Measurements from ENCODE around the gene TNFSF15.

The TNFSF15 gene

DNA sequence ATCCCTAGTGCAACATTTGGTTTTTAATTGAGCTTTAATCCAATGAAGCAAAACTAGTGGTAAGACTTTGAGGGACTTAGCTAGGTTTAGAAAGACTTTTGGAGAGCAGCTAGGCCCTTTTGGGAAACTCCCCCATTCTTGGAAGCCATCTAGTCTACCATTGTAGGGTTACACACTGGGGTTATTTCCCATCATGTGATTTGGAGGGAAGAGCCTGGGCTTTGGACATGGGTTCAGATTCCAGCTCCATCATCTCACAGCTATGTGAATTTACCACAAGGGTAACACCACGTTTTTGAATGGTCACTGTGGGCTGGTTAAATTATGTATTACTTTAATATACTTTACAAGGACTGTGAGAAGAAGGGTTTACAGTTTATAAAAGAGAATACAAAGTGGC is 18.3 kb upstream of the TNFSF15 start:
- DNase-seq: no peak

GRCh38 chr9:114823441-114823840 is 17.6 kb upstream of the TNFSF15 start:
- DNase-seq: no peak

DNA sequence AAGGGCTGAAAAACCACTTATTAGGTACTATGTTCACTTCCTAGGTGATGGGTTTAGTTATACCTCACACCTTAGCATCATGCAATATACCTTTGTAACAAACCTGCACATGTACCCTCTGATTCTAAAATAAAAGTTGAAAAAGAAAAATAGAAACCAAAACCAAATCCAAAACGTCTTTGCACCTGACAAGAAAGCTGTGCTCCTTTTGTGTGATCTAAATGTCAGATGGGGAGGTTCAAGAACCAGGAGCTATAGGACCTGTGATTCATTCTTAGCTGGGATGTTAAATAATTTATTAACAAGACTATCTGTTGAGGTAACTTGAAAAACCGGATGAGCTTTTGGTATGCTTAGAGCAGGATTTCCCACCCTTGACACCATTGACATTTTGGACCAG is 16.9 kb upstream of the TNFSF15 start:
- no peak for DNase-seq

DNA sequence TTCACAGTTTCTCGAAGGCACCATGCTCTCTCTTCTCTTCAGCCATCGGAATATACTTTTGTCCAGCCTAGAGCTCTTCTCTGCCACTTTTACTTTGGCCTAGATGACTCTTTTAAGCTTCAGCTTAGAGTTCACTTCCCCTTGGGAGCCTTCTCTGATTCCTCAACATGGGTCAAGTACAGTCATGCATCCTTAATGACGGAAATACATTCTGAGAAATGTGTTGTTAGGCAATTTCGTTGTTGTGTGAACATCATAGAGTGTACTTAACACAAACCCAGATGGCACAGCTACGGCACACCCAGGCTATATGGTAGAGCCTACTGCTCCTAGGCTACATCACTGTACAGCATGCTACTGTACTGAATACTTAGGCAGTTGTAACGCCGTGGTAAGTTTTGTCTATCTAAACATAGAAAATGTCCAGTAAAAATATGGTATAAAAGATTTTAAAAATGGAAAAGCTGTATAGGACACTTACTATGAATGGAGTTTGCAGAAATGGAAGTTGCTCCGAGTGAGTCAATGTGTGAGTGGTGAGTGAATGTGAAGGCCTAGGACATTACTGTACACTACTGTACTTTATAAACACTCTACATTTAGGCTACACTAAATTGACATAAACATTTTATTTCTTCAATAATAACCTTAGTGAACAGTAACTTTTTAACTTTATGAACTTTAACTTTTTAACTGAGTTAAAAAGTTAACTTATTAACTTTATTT is 15.1 kb upstream of the TNFSF15 start:
- DNase-seq: no peak

DNA sequence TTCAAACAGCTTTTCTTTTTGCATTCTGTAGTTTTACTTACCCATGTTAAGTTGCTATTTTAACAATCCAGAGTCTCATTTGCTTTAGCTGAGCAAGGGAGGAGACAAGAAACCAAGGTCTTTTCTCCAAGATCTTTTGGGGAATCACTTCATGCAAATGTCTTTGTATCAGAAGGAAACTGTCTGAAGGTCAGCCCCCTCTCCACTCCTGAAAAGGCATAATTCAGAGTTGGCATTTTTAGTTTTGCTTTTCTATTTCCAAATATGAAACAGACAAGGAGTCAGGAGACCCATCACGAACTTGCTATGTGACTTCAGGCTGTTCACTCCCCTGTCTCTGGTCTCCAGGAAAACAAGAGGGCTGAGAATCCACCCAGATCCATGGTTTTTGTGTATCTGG is 12.3 kb upstream of the TNFSF15 start:
- no peak for DNase-seq

DNA sequence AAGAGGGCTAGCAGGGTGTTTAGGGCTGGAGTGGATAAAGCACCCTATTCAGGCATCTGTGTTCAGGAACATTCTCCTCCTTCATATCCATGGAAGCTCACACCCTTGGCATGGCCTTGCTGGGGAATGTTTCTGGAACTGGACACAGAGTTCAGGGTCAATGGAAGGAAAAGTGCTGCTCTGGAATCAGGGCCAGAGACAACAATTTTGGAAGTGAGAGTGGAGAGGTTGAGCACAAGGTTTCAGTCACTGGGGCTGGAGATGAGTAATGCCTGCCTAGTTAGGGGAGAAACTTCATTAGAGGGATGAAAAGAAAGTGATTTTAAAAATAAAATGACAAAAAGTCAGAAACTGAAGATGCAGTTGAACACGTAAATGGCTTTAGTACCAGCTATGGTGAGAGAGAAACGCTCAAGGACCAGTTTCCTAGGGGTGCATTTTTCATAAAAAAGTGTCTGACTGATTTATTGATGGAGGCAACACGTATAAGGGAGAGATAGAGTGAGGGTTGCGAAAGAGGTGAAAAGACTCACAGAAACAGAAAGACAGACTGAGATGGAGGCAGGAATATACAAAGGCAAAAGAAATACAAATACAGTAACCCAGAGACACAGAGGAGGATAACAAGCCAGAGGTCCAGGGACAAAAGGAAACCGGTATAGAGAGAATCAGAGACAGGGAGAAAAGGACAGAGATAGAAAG is 8.0 kb upstream of the TNFSF15 start:
- DNase-seq: no peak

GRCh38 chr9:114811966-114812636 is 6.3 kb upstream of the TNFSF15 start:
- no peak for DNase-seq

GRCh38 chr9:114811301-114811700 is 5.5 kb upstream of the TNFSF15 start:
- DNase-seq: no peak

DNA sequence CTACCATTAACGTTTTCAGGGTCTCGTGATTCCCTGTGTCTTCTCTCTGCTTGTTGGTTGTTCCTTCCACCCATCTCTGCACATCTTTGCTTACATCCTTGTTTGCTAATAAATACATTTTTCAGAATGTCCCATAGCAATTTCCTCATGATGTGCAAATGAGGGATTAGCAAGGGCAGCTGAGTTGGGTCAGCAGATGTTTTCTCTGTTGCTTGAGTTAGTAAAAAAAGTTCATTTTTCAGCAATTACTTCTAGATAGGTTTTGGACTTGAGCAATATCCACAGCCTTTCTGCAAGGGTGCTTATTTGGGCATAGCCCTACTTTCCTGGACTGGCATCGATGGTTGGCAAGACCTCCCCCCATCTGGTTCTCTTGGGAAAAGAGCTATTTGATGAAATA is 4.8 kb upstream of the TNFSF15 start:
- no peak for DNase-seq

DNA sequence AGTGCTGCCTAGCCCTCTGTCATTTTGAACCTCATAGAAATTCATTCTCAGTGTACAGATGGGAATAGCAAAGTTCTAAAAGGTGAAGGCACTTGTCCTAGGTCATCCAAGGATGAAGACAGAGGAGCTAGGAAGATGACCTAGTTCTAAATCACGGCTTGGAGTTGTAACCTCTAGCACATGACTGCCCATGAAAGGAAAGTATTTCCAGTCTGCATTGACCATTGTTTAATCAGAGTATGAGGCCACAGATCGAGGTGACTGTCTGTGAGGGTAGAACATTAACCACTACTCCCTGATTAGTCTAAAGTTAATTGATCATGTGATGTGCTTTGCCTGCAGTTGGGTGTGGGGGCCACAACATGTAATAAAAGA is 674 bp upstream of the TNFSF15 start:
- DNase-seq: no peak

GRCh38 chr9:114804505-114804904 is 1.3 kb downstream of the TNFSF15 start:
- no peak for DNase-seq

DNA sequence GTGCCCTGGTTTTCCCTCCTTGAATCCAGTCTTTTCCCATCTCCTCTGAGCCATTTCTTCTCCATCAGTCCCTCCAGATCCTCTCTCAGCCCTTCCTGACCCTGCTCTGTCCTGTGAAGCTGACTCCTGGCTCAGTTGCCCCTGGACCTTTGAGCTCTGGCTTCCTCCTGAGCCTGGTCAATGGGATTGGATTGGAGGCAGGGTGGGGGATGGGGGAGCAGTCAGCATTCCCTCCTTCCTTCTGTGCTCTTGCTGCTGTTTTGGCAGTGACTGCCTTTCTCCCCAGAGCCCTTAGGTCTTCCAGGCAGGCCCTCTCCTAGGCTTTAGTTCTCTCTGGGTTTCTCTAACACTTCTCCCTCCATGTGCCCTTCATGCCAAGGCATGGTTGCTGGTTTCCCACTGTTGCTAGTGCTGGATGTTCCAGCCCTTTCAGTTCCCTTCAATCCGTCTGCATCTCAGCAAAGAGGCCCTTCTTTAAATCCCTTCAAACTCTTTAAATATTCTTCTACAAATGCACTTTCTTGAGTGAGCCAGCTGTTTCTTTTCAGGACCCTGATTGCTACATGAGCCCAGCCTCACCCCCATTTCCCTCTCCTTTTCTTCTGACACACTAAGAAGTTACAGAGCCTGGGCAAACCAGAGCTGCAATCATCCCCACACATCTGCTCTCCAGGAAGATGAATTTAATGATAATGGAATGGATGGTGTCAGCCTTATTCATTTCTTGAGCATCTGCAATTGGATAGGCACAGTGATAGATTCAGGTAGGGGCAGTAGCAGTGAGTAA is 2.2 kb downstream of the TNFSF15 start:
- DNase-seq: no peak

DNA sequence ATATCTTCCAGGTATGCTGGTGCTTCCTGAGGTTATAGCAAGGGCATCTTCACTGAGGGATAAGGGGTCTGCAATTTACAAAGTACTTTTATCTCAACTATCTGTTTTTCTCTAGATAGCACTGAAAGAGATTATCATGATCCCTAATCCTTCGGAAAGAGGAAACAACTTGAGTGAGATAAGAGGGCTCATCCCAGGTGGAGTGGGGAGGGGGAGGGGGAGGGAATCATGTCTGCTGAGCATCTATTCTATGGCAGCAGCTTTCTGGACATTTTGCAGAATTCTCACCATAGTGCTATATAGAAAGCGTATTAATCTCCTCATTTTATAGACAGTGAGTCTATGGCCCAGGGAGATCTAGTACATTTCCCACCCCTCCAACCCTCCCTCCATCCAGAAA is 5.9 kb downstream of the TNFSF15 start:
- DNase-seq: no peak

DNA sequence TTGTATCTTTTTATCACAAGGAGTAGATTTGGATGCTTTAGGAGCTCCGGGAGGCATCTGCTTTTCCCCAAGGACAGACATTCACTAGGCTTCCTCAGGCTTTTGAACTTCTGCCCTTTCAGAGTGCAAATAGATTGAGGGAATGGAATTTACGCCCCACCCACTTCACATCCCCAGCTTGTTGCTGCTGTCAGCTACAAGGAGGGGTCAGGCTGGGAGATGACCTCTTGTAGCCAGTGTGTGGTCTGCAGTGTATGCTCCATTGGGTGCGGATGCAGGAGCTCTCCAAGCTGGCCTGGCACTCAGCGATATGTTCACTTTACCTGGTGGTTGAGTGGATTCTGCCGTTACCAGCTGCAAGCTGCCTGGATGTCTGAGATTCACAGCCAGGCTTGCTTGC is 6.4 kb downstream of the TNFSF15 start:
- no peak for DNase-seq

DNA sequence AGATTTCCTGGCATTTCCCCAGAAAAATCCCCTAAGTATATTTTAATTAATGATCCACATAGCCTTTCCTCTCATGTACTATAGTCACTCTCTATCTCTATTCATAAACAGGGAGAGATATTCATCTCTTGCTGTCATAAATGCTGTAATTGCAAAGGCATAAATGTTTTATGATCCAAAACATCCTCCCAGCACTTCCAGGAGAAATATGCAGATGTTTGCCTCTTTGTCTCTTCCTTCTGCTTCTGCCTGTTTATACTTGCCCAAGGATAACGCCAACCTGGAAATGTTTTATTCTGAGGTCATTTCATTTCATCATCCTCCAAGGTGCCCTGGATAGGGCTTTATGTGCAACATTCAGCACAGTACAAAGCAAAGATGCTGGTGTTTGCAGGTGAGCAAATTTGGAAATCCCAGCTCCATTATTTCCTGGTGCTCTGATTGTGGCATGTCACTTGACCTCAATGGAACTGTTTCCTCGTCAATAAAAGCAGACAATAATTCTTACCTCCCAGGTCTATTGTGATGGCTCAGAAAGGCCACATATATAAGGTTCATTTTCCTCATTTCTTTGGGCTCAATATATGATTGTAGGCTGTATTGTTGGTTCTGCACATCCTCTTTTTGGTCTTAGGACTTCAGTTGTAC is 6.9 kb downstream of the TNFSF15 start:
- no peak for DNase-seq

DNA sequence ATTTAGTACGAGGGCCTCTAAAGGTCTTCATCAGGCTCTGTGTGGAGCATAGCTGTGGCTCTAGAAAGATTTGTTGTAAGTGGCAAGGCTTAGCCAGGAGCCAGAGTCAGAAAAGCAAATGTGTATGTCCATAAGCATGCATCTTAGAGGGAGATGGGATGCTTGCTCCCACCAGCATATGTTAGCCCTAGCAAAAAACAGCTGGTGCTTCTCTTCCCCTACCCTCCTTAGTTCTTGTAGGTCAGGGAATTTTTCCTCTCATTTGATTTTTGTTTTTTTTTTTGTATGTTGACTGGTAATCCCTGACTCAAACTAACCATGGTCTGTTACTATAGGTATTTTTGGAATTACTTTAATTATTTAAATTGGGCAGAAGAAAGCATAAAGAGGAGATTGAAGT is 7.7 kb downstream of the TNFSF15 start:
- DNase-seq: no peak

GRCh38 chr9:114792396-114792795 is 13.4 kb downstream of the TNFSF15 start:
- DNase-seq: no peak

- no peak for DNase-seq
Observed at GRCh38 chr9:114791736-114792135, 14.1 kb downstream of the TNFSF15 start.

DNA sequence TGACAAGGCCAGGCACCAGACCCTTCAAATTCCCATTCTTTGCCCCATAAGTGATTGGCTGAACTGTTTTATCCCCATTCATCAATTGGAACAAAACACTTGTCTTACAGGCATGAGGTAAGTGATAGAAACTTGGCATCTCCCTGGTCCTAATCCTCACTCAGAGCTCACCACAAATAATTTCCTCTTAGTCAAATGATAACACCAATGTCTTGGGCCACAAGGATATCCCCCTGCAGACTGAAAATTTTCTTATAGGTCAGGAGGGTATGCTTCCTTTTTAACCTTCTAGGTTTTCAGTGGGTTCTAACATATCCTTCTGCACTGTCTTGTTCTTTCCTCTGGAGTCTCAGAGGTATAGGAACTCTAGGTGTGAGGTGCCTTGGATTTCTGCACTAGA is 14.5 kb downstream of the TNFSF15 start:
- no peak for DNase-seq

- no peak for DNase-seq
Observed at GRCh38 chr9:114790521-114790920, 15.3 kb downstream of the TNFSF15 start.

- DNase-seq: no peak
Observed at GRCh38 chr9:114789006-114789405, 16.8 kb downstream of the TNFSF15 start.

DNA sequence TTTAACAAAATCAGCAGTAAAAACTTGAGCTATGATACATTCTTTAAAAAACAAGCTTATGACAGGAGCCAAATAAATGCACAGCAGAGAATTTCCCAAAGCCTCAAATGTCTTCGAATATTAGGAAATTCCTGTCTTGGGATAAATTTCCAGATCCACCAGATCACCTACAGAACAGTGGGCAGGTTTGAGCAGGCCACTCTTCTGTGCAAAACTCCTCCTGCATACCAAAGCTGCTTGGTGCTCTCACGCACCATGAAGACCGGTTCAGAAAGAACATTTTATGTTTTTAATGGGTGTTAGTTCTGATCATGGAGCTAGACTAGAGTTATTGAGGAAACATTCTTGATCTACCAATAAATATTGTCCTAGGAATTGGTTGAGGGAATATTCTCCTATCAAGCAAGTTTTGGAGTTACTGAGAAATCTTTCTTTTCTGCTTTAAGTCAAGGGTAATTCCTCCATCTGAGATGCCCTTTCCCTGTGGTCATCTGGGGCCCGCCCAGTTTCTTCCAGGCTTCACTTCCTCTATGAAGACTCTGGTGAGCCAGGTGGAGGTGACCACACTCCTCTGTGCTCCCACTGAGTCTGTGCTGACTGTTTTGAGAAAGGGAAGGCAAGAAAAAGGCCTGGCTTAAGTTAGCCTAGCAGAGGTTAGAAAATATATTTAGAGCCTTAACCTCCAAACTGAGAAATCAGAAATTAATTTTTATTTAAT is 17.9 kb downstream of the TNFSF15 start:
- DNase-seq: no peak
